Muscle of leg (tissue), 11 donors: ENCODE measurements around the gene STK32C. TPM values are rescaled to one million over a fixed set of nuclear protein-coding genes. Genes with fewer than 3 reads are reported as not detected.

Experiments
- DNase-seq: peaks from one replicate; pipeline ENCODE4 v3.0.0; 2013
- H3K27ac ChIP-seq: one replicate; pipeline ENCODE4 v1.5.1; 2013; ENCODE audit warnings: mild to moderate bottlenecking, low read length, control low read depth
- H3K27me3 ChIP-seq: one replicate; pipeline ENCODE4 v1.6.1; 2013; ENCODE audit warnings: low read length; ENCODE audit not compliant: control insufficient read depth, insufficient read depth
- H3K36me3 ChIP-seq: one replicate; pipeline ENCODE4 v1.6.1; 2013; ENCODE audit warnings: low read length; ENCODE audit not compliant: control insufficient read depth, insufficient read depth
- H3K4me1 ChIP-seq: one replicate; pipeline ENCODE4 v1.6.1; 2013; ENCODE audit warnings: low read length; ENCODE audit not compliant: control insufficient read depth, insufficient read depth
- H3K4me3 ChIP-seq: one replicate; pipeline ENCODE4 v1.5.1; 2013; ENCODE audit warnings: low read length, control low read depth
- H3K9me3 ChIP-seq: replicated peaks from 2 replicates; pipeline ENCODE4 v1.6.1; 2013; ENCODE audit warnings: low read depth, low read length; ENCODE audit not compliant: control insufficient read depth
- WGBS: methylation state at CpG from one replicate; pipeline ENCODE4 v1.1.5; 2013; ENCODE audit warnings: missing lambda C conversion rate; ENCODE audit not compliant: insufficient coverage; 5-methylcytosine and 5-hydroxymethylcytosine counted together
- polyA plus RNA-seq, 8 donors: library from polyadenylated mRNA; unstranded; fragments of 120-200 nt; gene quantifications; one replicate each; pipeline versions ENCODE4 v1.2.1 to v1.2.3, GENCODE V29; 2013; ENCODE audit warnings: inconsistent platforms in 1 of 8, low replicate concordance in 1 of 8; ENCODE audit not compliant: insufficient read length in 8 of 8, insufficient read depth in 1 of 8
- total RNA-seq: library from RNA; stranded (reverse); fragments of 120-200 nt; gene quantifications from one replicate; pipeline ENCODE4 v1.2.4, GENCODE V29; 2013

STK32C gene
- total and polyA plus RNA-seq, 9 donors = 9.4 to 14.7 (median 12.0) TPM

DNA sequence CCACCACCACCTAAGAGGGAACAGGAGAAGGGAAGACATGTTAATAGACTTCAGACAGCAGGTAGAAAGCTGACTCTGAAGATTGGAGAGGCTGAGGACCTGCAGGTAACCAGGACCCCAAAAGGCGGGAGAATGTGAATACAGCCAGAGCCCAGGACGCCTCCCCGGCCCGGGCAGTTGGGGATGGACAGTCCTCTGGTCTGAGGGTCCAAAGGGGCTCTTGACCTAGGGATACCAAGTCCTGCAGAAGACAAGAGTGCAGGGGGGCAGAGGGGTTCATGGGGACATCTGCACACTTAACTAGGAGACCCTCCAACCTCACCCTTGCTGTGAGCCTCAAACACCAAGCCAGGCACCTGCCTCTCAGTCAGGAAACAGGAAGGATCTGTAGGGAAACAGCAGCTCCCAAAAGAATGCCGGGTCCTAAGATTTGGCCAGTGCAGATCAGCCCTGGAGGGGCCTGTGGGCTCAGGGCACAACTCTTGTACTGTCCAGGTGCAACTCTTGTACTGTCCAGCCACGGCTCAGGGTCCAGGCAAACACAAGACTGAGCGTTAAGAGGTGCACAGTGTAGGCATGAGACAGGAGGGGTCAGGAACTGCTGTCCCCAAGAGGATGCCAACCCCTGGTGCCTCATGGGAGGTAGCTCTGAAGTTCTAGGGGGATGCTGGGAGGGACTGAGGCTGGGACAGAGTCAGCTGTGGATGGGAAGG is 2.3 kb upstream of the STK32C start:
- Histone ChIP-seq H3K36me3 (no peaks in the 10 kb centered on the region), H3K9me3 (peaks cover 4% of the 10 kb centered on the region), H3K4me1 (peaks cover 17% of the 10 kb centered on the region), H3K27ac (no peak overlapping the region), H3K4me3 (no peak overlapping the region), H3K27me3 (peaks cover 34% of the 10 kb centered on the region)
- 86% methylated on average over 6 of the region's 7 CpGs for WGBS
- no peak for DNase-seq

DNA sequence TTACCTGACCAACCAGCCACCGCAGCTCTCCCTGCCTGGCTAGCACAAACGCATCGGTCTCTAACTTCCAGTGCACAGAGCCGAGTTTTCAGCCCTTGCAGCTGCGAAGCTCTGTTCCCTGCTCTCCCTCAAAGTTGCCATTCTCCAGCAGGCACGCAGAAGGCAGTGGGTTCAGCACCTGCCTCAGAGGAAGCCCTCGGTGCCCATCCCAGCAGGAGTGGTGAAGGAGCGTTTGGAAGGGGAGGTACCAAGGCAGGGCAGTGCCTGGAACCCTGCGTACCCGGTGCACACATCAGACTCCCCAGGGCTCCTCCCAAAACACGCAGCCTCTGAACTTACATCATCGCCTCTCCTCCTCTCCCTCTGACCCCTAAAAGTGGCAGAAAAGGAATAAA is 1.7 kb upstream of the STK32C start:
- no peak overlapping the region for H3K27ac ChIP-seq
- 54% methylated on average over 8 of the region's 12 CpGs for WGBS
- H3K9me3 ChIP-seq = peaks cover 4% of the 10 kb centered on the region
- H3K27me3 ChIP-seq = peaks cover 34% of the 10 kb centered on the region
- H3K36me3 ChIP-seq = no peaks in the 10 kb centered on the region
- no peak for DNase-seq
- H3K4me1 ChIP-seq = peaks cover 17% of the 10 kb centered on the region
- no peak overlapping the region for H3K4me3 ChIP-seq

DNA sequence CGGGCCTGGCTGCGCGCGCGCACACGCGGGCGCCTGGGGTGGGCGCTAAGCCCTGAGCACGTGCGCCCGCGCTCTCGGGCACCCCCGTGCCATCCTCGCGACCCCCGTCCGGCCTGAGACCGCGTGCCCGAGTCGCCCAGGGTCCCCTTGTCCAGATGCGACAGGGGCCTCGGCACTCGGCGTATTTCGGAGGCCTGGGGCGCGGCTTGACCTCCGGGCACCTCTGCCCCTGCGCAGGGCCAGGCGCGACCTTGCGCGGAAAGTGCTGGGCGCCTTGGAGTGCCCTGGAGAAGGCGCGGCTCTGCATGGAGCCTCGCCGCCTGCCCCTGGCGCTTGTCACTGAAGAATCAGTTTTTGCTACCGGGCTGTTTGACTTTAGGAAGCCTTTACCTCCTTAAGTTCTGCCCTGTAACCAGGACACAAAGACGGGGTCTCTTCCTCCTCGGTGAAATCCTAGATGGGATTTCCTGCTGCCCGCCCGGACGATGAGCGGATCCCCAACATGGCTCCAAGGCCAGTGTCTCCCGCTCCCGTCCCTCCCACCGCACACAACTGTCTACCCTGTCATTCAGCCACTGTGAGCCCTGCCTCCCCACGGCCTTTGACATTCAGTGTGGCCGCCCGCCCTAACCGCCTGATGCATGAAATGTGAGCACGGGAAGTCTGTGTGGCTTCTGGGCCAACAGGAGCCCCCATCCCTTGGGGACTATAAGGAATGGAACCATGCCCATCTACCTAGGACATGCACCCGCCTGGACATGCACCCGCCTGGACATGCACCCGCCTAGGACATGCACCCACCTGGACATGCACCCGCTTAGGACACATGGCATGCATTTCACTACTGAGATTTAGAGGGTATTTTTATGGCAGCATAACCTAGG is 1.1 kb upstream of the STK32C start:
- no peak overlapping the region for H3K27ac ChIP-seq
- no peaks in the 10 kb centered on the region for H3K9me3 ChIP-seq
- 2% methylated on average over 50 of the region's 61 CpGs for WGBS
- peaks cover 36% of the 10 kb centered on the region for H3K27me3 ChIP-seq
- peaks cover 17% of the 10 kb centered on the region for H3K4me1 ChIP-seq
- peak overlapping the region; percentile 30 for H3K4me3 ChIP-seq
- DNase-seq = no peak
- H3K36me3 ChIP-seq = no peaks in the 10 kb centered on the region

DNA sequence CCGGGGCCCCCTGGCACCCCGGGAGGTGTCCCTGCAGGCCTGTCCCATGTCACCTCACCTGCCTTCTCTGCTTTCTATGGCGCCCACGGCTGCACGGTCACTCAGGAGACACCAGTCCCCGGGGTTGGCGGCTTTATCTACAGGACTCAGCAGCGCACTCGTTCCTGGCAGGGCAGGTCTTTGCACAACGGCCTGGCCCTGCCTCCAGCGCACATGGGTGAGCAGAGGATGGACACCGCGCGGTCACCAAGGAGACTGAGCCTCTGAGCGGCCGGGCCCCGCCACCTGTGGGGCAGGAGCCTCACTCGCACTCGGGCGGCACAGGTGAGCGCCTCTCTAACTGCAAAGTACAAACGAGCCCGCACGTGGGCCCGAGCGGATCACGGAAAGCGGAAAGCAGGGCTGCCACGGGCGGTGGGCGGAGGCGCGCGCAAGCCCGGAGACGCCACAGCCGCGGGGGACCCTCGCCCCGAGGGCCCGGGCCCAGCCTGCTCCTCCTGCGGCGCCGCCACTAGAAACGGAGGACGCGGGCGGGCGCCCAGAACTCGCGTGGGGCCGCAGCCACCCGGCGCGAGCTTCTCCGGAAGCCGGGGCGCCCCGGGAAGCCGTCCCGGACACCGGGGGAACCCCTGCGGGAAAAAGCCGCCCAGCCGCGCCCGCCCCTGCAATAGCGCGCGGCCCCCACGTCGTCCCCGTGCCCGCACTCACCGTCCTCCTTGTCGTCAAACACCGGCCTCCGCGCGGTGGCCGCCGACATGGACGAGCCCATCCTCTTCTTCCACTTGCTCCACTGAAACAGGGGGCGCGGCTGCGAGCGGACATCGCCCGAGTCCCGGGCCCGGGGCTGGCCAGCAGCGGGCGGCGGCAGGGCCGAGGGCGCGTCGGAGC is 642 bp downstream of the STK32C start:
- H3K4me1 ChIP-seq = peaks cover 17% of the 10 kb centered on the region
- H3K4me3 ChIP-seq = peak overlapping the region; percentile 39
- no peaks in the 10 kb centered on the region for H3K9me3 ChIP-seq
- WGBS = 6% methylated on average over 89 of the region's 98 CpGs
- H3K27ac ChIP-seq = no peak overlapping the region
- H3K27me3 ChIP-seq = peaks cover 43% of the 10 kb centered on the region
- H3K36me3 ChIP-seq = no peaks in the 10 kb centered on the region
- no peak for DNase-seq

DNA sequence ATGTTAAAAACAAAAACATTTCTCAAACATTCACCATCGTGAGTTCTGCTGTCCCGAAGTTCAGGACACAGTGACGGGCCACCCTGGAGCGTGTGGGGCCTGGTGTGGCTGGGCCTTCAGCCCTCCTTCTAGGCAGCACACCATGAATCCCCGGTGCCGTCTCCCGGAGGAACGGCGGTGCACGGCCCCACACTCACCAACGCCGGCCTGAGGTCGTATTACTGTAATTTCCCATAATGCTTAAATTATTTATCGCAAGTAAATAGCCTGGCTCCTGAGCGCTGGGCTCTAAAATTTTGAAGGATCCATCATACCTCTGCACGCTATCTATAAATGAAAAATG is 1.4 kb downstream of the STK32C start:
- DNase-seq = no peak
- Histone ChIP-seq H3K4me1 (peaks cover 15% of the 10 kb centered on the region), H3K4me3 (no peak overlapping the region), H3K27ac (no peak overlapping the region), H3K27me3 (peaks cover 43% of the 10 kb centered on the region), H3K36me3 (no peaks in the 10 kb centered on the region), H3K9me3 (no peaks in the 10 kb centered on the region)
- 86% methylated on average over 6 of the region's 16 CpGs for WGBS

DNA sequence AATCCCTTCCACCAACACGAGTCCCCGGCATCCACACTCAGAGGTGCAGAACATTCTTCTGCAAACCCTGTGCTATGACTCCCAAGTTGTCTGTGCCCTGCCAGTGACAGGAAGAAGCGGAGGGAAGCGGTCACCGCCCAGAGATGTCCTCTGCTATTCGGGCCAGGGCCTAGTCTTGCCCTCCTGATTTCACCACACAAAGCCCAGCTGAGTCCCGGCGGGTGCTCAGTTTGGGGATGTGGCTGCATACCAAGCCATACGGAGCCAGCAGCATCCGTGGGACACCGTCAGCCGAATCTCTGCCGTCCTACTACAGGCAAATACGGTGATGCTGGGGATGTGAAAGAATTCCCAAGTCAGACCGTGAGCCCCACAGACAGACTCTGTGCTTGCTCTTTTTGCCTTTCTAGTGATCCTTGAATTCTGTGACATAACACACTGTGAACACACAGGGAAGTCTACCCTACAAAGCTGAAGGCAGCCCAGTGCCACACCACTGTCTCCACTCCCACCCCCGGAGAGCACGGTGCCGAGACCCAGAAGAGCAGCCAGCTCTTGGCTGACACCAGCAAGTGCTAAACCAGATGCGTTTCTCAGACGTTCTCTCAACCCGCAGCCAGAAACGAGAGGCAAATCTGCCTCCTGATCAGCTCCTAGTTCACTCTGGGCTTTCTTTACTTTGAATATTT is 2.0 kb downstream of the STK32C start:
- no peak overlapping the region for H3K27ac ChIP-seq
- no peak overlapping the region for H3K4me3 ChIP-seq
- DNase-seq = peak; percentile 55
- 91% methylated on average over 12 of the region's 22 CpGs for WGBS
- no peaks in the 10 kb centered on the region for H3K9me3 ChIP-seq
- peaks cover 42% of the 10 kb centered on the region for H3K27me3 ChIP-seq
- peaks cover 13% of the 10 kb centered on the region for H3K4me1 ChIP-seq
- H3K36me3 ChIP-seq = no peaks in the 10 kb centered on the region

DNA sequence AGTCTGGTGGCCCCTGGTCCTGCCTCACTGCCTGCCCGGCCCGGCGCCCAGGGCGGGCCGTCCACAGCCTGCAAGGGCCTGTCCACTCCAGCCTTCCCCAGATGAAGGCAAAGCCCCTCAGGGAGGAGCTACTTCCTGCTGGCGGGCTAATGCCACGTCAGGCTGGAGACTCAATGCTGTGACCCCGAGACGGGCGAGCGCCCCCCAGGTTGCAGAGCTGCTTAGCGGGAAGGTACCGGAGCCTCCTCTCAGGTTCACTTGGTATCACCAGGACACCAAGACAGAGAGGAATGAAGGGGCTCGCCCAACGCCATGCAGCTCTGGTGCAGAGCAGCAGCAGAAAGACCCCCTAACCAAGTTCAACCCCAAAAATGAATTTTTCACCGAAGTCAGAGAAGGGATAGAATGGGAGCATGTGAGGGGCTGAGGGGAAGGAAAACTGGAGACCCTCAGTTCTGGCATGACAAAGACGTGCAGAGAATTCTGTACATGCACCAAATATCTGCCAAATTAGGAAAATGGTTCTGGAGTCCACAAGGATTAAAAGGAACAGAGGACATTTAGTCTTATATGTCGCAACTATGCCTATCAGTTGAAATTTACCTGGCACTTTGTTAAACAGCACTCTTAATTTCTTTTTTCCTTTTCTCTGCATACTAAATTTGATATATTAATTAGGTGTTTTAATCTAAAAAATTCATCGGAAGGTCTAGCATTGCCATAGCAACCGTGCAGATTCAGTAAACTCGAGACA is 2.8 kb downstream of the STK32C start:
- H3K9me3 ChIP-seq = no peaks in the 10 kb centered on the region
- H3K27me3 ChIP-seq = peaks cover 38% of the 10 kb centered on the region
- no peaks in the 10 kb centered on the region for H3K36me3 ChIP-seq
- no peak for DNase-seq
- H3K27ac ChIP-seq = no peak overlapping the region
- peaks cover 13% of the 10 kb centered on the region for H3K4me1 ChIP-seq
- no peak overlapping the region for H3K4me3 ChIP-seq
- WGBS = 83% methylated on average over 15 of the region's 21 CpGs

DNA sequence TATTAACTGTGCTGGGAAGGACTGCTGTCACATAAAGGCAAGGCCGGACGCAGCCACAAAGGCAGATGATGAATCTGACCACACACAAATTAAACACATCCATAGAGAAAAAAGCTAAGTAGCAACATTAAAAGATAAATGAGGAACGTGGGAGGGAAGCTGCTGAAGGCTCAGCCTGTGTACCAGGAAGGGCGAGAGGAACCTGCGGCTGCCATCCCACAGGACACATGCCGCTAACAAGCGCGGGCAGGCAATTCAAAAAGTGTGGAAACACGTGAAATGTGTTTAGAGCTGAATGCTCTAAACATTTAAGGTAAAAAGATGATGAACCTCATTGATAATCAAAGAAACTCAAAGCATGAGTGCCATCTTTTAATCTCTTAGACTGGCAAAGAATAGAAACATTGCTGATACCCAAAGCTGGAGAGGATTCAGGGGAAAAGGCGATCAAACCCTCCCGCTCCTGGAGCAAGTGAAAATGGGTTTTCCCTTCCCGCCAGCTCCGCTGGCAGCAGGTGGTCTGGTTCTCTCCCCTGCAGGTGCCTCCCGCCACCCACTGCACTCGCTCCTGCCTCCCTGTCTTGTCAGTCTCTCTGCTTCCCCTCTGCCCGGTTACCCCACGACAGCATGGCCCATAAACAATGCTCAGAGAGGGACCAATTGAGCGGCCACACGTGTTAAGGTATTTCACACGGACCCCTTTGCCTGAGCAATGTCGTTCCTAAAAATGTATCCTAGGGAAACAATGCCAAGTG is 4.2 kb downstream of the STK32C start:
- no peak overlapping the region for H3K4me3 ChIP-seq
- no peaks in the 10 kb centered on the region for H3K36me3 ChIP-seq
- H3K4me1 ChIP-seq = peaks cover 6% of the 10 kb centered on the region
- DNase-seq = no peak
- H3K27me3 ChIP-seq = peaks cover 29% of the 10 kb centered on the region
- WGBS = 83% methylated on average over 15 of the region's 21 CpGs
- no peaks in the 10 kb centered on the region for H3K9me3 ChIP-seq
- H3K27ac ChIP-seq = no peak overlapping the region
